Rectal smooth muscle tissue (tissue), 1 donor: ENCODE measurements around the gene TCL1A.
"Not testable (repeated sequence)": the region's sequence is repeated elsewhere in the genome, so short reads cannot be mapped to it uniquely, and the experiment has no call there.

ENCODE experiments used
- H3K27ac ChIP-seq: one replicate; pipeline ENCODE4 v1.7.0; 2013; ENCODE audit warnings: low read depth, low read length, inconsistent platforms
- H3K27me3 ChIP-seq: one replicate; pipeline ENCODE4 v1.7.0; 2013; ENCODE audit warnings: low read length; ENCODE audit not compliant: control insufficient read depth, insufficient read depth
- H3K36me3 ChIP-seq: one replicate; pipeline ENCODE4 v1.7.0; 2013; ENCODE audit warnings: low read length; ENCODE audit not compliant: control insufficient read depth, insufficient read depth
- H3K4me1 ChIP-seq: one replicate; pipeline ENCODE4 v1.7.0; 2013; ENCODE audit warnings: low read length; ENCODE audit not compliant: control insufficient read depth, insufficient read depth
- H3K4me3 ChIP-seq: one replicate; pipeline ENCODE4 v1.7.0; 2013; ENCODE audit warnings: low read length
- H3K9ac ChIP-seq: one replicate; pipeline ENCODE4 v1.7.0; 2013; ENCODE audit warnings: low read length

Gene TCL1A, protein sequence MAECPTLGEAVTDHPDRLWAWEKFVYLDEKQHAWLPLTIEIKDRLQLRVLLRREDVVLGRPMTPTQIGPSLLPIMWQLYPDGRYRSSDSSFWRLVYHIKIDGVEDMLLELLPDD

GRCh38 chr14:95713596-95714371 is at the start of gene TCL1A:
Gene TCL1A (minus strand): TSS chr14:95714125. CDS start chr14:95714066, 59 bp downstream.
- peaks cover 3% of the 10 kb centered on the region for H3K27me3 ChIP-seq
- H3K4me3 ChIP-seq: no peak within 1 kb of the TSS
- no peaks in the 10 kb centered on the region for H3K36me3 ChIP-seq
- no peak within 1 kb of the TSS for H3K27ac ChIP-seq
- no peaks in the 10 kb centered on the region for H3K4me1 ChIP-seq
- H3K9ac ChIP-seq: no peak within 1 kb of the TSS

GRCh38 chr14:95763032-95763431 is 49.1 kb upstream of the TCL1A start:
- H3K4me1 ChIP-seq, H3K27ac ChIP-seq, H3K9ac ChIP-seq, H3K27me3 ChIP-seq, H3K4me3 ChIP-seq, H3K36me3 ChIP-seq: not testable (repeated sequence)

DNA sequence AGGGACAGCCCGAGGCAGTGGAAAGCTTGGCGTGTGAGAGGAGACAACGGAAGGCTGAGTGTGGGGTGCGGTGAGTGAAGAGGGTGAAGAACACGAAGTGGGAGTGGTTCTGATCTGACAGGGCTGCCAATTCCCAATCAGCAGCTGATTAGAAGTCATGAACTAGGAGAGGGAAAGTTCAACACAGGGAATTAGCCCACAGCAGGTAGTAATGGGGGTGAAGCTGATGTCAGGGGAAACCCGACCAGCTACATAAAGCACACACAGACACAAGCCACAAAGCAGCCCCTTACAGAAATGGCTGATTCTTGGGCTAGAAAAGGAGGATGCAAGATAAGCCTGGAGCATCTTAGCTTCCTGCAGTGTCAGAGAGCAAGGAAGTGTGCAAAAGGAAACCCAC is 47.5 kb upstream of the TCL1A start:
- Histone ChIP-seq H3K36me3 (no peaks in the 10 kb centered on the region), H3K4me3 (no peak overlapping the region), H3K27ac (no peak overlapping the region), H3K9ac (no peak overlapping the region), H3K4me1 (no peaks in the 10 kb centered on the region), H3K27me3 (no peaks in the 10 kb centered on the region)

DNA sequence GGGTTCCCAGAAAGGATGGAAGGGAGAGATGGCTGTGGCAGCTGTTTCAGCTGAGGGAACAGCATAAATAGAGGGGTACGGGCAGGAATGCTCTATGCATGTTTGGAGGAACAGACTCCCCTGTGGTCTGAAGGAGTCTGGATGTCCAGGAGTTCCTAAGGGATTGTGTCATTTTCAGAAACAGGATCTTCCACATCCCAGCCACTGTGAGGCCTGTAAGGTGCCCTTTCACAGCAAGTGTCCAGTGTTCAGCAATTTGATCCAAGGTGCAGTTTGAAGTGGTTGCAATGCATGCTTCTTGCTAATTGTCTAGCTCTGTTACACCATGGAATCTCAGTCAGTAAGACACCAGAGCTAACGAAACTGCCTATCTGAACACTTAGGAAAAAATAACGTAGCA is 46.7 kb upstream of the TCL1A start:
- Histone ChIP-seq H3K9ac (no peak overlapping the region), H3K27ac (no peak overlapping the region), H3K27me3 (no peaks in the 10 kb centered on the region), H3K4me3 (no peak overlapping the region), H3K4me1 (no peaks in the 10 kb centered on the region), H3K36me3 (no peaks in the 10 kb centered on the region)

- Histone ChIP-seq H3K4me1 (no peaks in the 10 kb centered on the region), H3K9ac (no peak overlapping the region), H3K27me3 (no peaks in the 10 kb centered on the region), H3K36me3 (no peaks in the 10 kb centered on the region), H3K4me3 (no peak overlapping the region), H3K27ac (no peak overlapping the region)
Measured at GRCh38 chr14:95759941-95760340, 46.0 kb upstream of the TCL1A start.

- Histone ChIP-seq H3K4me1 (no peaks in the 10 kb centered on the region), H3K27me3 (no peaks in the 10 kb centered on the region), H3K27ac (no peak overlapping the region), H3K36me3 (no peaks in the 10 kb centered on the region), H3K9ac (no peak overlapping the region), H3K4me3 (no peak overlapping the region)
Measured at GRCh38 chr14:95758331-95758730, 44.4 kb upstream of the TCL1A start.

- Histone ChIP-seq H3K27ac (no peak overlapping the region), H3K4me1 (no peaks in the 10 kb centered on the region), H3K4me3 (no peak overlapping the region), H3K36me3 (no peaks in the 10 kb centered on the region), H3K9ac (no peak overlapping the region), H3K27me3 (no peaks in the 10 kb centered on the region)
Measured at GRCh38 chr14:95756751-95757150, 42.8 kb upstream of the TCL1A start.

DNA sequence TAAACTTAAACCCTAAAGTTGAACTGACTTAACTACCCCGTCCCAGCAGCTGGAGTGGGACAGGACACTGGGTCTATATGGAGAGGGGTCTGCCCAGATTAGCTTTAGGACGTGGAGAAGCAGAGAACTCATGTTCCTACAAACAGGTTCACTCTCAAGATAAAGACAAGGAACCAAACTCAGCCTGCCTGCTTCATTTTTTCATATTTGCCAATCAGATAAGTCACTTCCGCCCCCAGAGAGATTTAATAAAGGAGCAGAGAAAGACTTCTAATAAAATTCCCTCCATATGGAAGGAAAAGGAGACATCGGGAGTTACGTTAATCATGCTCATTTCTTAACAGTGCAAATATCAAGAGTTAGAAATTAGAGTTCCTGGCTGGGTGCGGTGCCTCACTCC is 42.2 kb upstream of the TCL1A start:
- H3K27ac ChIP-seq: no peak overlapping the region
- no peaks in the 10 kb centered on the region for H3K36me3 ChIP-seq
- no peak overlapping the region for H3K4me3 ChIP-seq
- no peak overlapping the region for H3K9ac ChIP-seq
- no peaks in the 10 kb centered on the region for H3K4me1 ChIP-seq
- no peaks in the 10 kb centered on the region for H3K27me3 ChIP-seq

DNA sequence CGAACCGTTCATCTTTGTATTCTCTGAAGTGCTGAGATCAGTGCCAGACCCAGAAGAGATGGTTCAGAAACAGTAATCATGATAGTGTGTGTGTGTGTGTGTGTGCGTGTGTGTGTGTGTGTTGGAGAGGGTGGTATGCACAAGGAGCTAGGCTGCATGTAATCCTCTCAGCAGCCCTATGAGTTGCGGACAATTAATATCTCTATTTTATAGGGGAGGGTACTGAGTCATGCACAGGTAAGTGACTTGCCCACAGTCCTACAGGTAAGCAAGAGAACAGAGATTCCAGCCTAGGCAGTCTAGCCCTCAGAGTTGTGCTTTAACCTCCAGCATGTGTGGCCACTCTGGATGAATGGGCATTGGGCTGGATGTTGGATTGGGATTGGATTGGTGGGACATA is 27.9 kb upstream of the TCL1A start:
- no peaks in the 10 kb centered on the region for H3K27me3 ChIP-seq

GRCh38 chr14:95741038-95741490 is 27.1 kb upstream of the TCL1A start:
- Histone ChIP-seq H3K4me3 (no peak overlapping the region), H3K4me1 (no peaks in the 10 kb centered on the region), H3K36me3 (no peaks in the 10 kb centered on the region), H3K9ac (no peak overlapping the region), H3K27ac (no peak overlapping the region), H3K27me3 (no peaks in the 10 kb centered on the region)

More for the DNA sequence above, 27.9 kb upstream of the TCL1A start:
- Histone ChIP-seq H3K4me1 (no peaks in the 10 kb centered on the region), H3K9ac (no peak overlapping the region), H3K27ac (no peak overlapping the region), H3K36me3 (no peaks in the 10 kb centered on the region), H3K4me3 (no peak overlapping the region)

GRCh38 chr14:95739356-95739755 is 25.4 kb upstream of the TCL1A start:
- Histone ChIP-seq H3K4me1 (no peaks in the 10 kb centered on the region), H3K27me3 (no peaks in the 10 kb centered on the region), H3K4me3 (no peak overlapping the region), H3K36me3 (no peaks in the 10 kb centered on the region), H3K27ac (no peak overlapping the region), H3K9ac (no peak overlapping the region)

- no peak overlapping the region for H3K9ac ChIP-seq
- H3K27ac ChIP-seq: no peak overlapping the region
- no peaks in the 10 kb centered on the region for H3K27me3 ChIP-seq
- H3K36me3 ChIP-seq: no peaks in the 10 kb centered on the region
- H3K4me1 ChIP-seq: no peaks in the 10 kb centered on the region
- no peak overlapping the region for H3K4me3 ChIP-seq
Measured at GRCh38 chr14:95733212-95733611, 19.3 kb upstream of the TCL1A start.

DNA sequence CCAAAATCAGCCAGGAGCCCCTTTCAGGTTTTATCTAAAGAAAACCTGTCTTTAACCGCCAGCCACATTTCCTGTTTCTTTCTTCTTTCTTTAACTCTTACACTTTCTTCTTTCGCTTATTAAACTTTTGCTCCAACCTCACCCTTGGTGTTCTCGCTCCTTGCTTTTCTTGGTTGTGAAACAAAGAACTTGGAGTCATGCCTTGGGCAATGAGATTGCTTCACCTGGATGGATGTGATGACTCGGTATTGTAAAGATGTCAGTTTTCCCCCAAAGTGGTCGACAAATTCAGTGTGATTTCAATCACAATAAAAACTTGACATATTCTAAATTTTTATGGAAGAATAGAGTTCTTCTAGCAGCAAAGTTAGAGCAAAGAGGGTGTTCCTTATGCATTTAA is 16.2 kb upstream of the TCL1A start:
- no peaks in the 10 kb centered on the region for H3K36me3 ChIP-seq
- no peak overlapping the region for H3K9ac ChIP-seq
- H3K27me3 ChIP-seq: no peaks in the 10 kb centered on the region
- no peak overlapping the region for H3K27ac ChIP-seq
- H3K4me1 ChIP-seq: no peaks in the 10 kb centered on the region
- H3K4me3 ChIP-seq: no peak overlapping the region
